Body of pancreas (tissue), 4 donors: ENCODE results near the gene ELAVL1.

Source experiments
- CTCF ChIP-seq, 7 experiments: fragments of 450-650 bp in 4 of 7; fragments of 200-600 bp in 3 of 7; sonication (generic) in 3 of 7; IDR thresholded peaks; one replicate each; pipeline ENCODE4 v1.5.1; 2016 to 2019; ENCODE audit warnings: antibody characterized with exemption in 7 of 7
- POLR2A ChIP-seq, 3 donors: fragments of 450-650 bp; IDR thresholded peaks; one replicate each; pipeline ENCODE4 v1.6.1; 2016; ENCODE audit warnings: antibody characterized with exemption in 3 of 3, mild to moderate bottlenecking in 2 of 3

GRCh38 chr19:8044018-8044417, 38.6 kb upstream of the ELAVL1 start:
- TF ChIP-seq CTCF (IDR thresholded peaks at IDR 0.05) (no peak), POLR2A (IDR thresholded peaks at IDR 0.05) (no peak)
